Astrocyte (in vitro differentiated cells and primary cell): ENCODE measurements around the gene CPOX.

Source experiments
- EZH2 ChIP-seq: IDR thresholded peaks from 2 replicates; pipeline ENCODE4 v1.6.1; 2012; ENCODE audit warnings: mild to moderate bottlenecking, low read length, inconsistent platforms; ENCODE audit not compliant: insufficient read depth
- TF ChIP-seq, protein P1 (sequence below): IDR thresholded peaks from 2 replicates; pipeline ENCODE4 v1.5.1; 2011; ENCODE audit warnings: low read depth, mild to moderate bottlenecking, inconsistent platforms, low read length, moderate library complexity; ENCODE audit not compliant: insufficient read depth

DNA sequence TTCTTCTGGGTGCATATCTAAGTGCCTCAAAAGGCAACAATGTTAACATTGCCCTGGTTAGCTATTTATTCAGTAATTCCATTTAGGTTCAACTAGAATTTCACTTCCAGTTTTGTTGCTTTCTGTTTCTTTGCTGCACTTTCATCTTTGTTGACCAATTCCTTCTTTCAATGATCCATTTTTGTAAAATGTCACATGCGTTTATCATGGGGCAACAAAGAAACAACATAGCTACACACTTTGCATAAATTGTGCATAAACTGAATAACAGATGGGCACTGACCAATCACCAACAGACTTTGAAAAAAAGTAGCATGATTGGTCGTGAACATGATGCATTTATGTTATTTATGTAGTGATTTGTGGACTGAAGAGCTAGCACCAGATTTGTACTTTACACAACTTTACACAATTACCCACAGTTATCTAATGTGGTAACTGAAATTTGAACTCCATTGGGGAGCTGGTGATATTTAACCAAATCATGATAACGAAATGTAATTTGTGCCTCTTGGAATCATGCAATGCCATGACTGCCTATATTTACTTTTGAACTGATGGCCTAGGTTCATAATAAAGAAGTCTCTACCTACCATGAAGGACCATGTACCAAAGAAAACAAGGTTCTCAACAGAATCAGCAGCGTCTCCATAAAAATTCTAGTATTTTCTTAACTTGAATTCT, 7.1 kb upstream of the CPOX start:
- TF ChIP-seq EZH2, result no peak
- TF ChIP-seq, protein P1, sequence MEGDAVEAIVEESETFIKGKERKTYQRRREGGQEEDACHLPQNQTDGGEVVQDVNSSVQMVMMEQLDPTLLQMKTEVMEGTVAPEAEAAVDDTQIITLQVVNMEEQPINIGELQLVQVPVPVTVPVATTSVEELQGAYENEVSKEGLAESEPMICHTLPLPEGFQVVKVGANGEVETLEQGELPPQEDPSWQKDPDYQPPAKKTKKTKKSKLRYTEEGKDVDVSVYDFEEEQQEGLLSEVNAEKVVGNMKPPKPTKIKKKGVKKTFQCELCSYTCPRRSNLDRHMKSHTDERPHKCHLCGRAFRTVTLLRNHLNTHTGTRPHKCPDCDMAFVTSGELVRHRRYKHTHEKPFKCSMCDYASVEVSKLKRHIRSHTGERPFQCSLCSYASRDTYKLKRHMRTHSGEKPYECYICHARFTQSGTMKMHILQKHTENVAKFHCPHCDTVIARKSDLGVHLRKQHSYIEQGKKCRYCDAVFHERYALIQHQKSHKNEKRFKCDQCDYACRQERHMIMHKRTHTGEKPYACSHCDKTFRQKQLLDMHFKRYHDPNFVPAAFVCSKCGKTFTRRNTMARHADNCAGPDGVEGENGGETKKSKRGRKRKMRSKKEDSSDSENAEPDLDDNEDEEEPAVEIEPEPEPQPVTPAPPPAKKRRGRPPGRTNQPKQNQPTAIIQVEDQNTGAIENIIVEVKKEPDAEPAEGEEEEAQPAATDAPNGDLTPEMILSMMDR, result no peak
